Measurements from ENCODE around the gene CIP2A.

Gene CIP2A

GRCh38 chr3:108602249-108602934, 13.2 kb upstream of the CIP2A start:
- Histone ChIP-seq H3K4me2 (ENCODE audit: low read length) (no peak overlapping the region), H3K9ac (ENCODE audit: low read depth, low read length) (no peak overlapping the region), H3K9me3 (replicated peaks; ENCODE audit: low read length) (no peaks in the 10 kb centered on the region), H3K27me3 (ENCODE audit: control insufficient read depth, insufficient read depth, low read length) (no peaks in the 10 kb centered on the region), H3K4me3 (ENCODE audit: low read length) (no peak overlapping the region), H3K4me1 (ENCODE audit: control insufficient read depth, insufficient read depth, low read length) (peaks cover 12% of the 10 kb centered on the region), H3K36me3 (ENCODE audit: insufficient read depth, low read length) (no peaks in the 10 kb centered on the region)

- no peak overlapping the region for H3K9ac ChIP-seq (ENCODE audit: low read depth, low read length)
- no peaks in the 10 kb centered on the region for H3K9me3 ChIP-seq (replicated peaks; ENCODE audit: low read length)
- H3K4me2 ChIP-seq (ENCODE audit: low read length), result no peak overlapping the region
- H3K4me1 ChIP-seq (ENCODE audit: control insufficient read depth, insufficient read depth, low read length), result peaks cover 12% of the 10 kb centered on the region
- H3K27me3 ChIP-seq (ENCODE audit: control insufficient read depth, insufficient read depth, low read length), result no peaks in the 10 kb centered on the region
- no peaks in the 10 kb centered on the region for H3K36me3 ChIP-seq (ENCODE audit: insufficient read depth, low read length)
- no peak overlapping the region for H3K4me3 ChIP-seq (ENCODE audit: low read length)
These were observed 10.6 kb upstream of the CIP2A start for GRCh38 chr3:108599677-108600409.

GRCh38 chr3:108598375-108598774, 9.1 kb upstream of the CIP2A start:
- Histone ChIP-seq H3K27me3 (ENCODE audit: control insufficient read depth, insufficient read depth, low read length) (no peaks in the 10 kb centered on the region), H3K9me3 (replicated peaks; ENCODE audit: low read length) (no peaks in the 10 kb centered on the region), H3K9ac (ENCODE audit: low read depth, low read length) (no peak overlapping the region), H3K36me3 (ENCODE audit: insufficient read depth, low read length) (no peaks in the 10 kb centered on the region), H3K4me3 (ENCODE audit: low read length) (no peak overlapping the region), H3K4me2 (ENCODE audit: low read length) (no peak overlapping the region), H3K4me1 (ENCODE audit: control insufficient read depth, insufficient read depth, low read length) (peaks cover 3% of the 10 kb centered on the region)

- H3K27me3 ChIP-seq (ENCODE audit: control insufficient read depth, insufficient read depth, low read length), result no peaks in the 10 kb centered on the region
- no peak overlapping the region for H3K9ac ChIP-seq (ENCODE audit: low read depth, low read length)
- no peak overlapping the region for H3K4me3 ChIP-seq (ENCODE audit: low read length)
- H3K4me1 ChIP-seq (ENCODE audit: control insufficient read depth, insufficient read depth, low read length), result peaks cover 6% of the 10 kb centered on the region
- no peak overlapping the region for H3K4me2 ChIP-seq (ENCODE audit: low read length)
- H3K36me3 ChIP-seq (ENCODE audit: insufficient read depth, low read length), result no peaks in the 10 kb centered on the region
- no peaks in the 10 kb centered on the region for H3K9me3 ChIP-seq (replicated peaks; ENCODE audit: low read length)
These were observed 6.1 kb upstream of the CIP2A start for GRCh38 chr3:108595321-108595720.

- no peaks in the 10 kb centered on the region for H3K9me3 ChIP-seq (replicated peaks; ENCODE audit: low read length)
- no peaks in the 10 kb centered on the region for H3K36me3 ChIP-seq (ENCODE audit: insufficient read depth, low read length)
- peak overlapping the region; percentile 96 for H3K9ac ChIP-seq (ENCODE audit: low read depth, low read length)
- peak overlapping the region; percentile 83 for H3K4me2 ChIP-seq (ENCODE audit: low read length)
- peak overlapping the region; percentile 94 for H3K4me3 ChIP-seq (ENCODE audit: low read length)
- H3K4me1 ChIP-seq (ENCODE audit: control insufficient read depth, insufficient read depth, low read length), result peaks cover 24% of the 10 kb centered on the region
- no peaks in the 10 kb centered on the region for H3K27me3 ChIP-seq (ENCODE audit: control insufficient read depth, insufficient read depth, low read length)
These were observed 1.2 kb upstream of the CIP2A start for GRCh38 chr3:108590460-108590859.

- no peaks in the 10 kb centered on the region for H3K36me3 ChIP-seq (ENCODE audit: insufficient read depth, low read length)
- H3K4me1 ChIP-seq (ENCODE audit: control insufficient read depth, insufficient read depth, low read length), result peaks cover 24% of the 10 kb centered on the region
- H3K9ac ChIP-seq (ENCODE audit: low read depth, low read length), result peak overlapping the region; percentile 96
- H3K4me2 ChIP-seq (ENCODE audit: low read length), result peak overlapping the region; percentile 83
- no peaks in the 10 kb centered on the region for H3K27me3 ChIP-seq (ENCODE audit: control insufficient read depth, insufficient read depth, low read length)
- peak overlapping the region; percentile 94 for H3K4me3 ChIP-seq (ENCODE audit: low read length)
- H3K9me3 ChIP-seq (replicated peaks; ENCODE audit: low read length), result no peaks in the 10 kb centered on the region
These were observed 723 bp upstream of the CIP2A start for GRCh38 chr3:108589998-108590323.

GRCh38 chr3:108588601-108589000, 637 bp downstream of the CIP2A start:
- H3K4me2 ChIP-seq (ENCODE audit: low read length), result peak overlapping the region; percentile 83
- H3K4me1 ChIP-seq (ENCODE audit: control insufficient read depth, insufficient read depth, low read length), result peaks cover 24% of the 10 kb centered on the region
- H3K36me3 ChIP-seq (ENCODE audit: insufficient read depth, low read length), result no peaks in the 10 kb centered on the region
- H3K9me3 ChIP-seq (replicated peaks; ENCODE audit: low read length), result no peaks in the 10 kb centered on the region
- H3K27me3 ChIP-seq (ENCODE audit: control insufficient read depth, insufficient read depth, low read length), result no peaks in the 10 kb centered on the region
- peak overlapping the region; percentile 94 for H3K4me3 ChIP-seq (ENCODE audit: low read length)
- H3K9ac ChIP-seq (ENCODE audit: low read depth, low read length), result peak overlapping the region; percentile 96

GRCh38 chr3:108578064-108578463, 11.2 kb downstream of the CIP2A start:
- Histone ChIP-seq H3K27me3 (ENCODE audit: control insufficient read depth, insufficient read depth, low read length) (no peaks in the 10 kb centered on the region), H3K36me3 (ENCODE audit: insufficient read depth, low read length) (peaks cover 23% of the 10 kb centered on the region), H3K4me1 (ENCODE audit: control insufficient read depth, insufficient read depth, low read length) (no peaks in the 10 kb centered on the region), H3K4me3 (ENCODE audit: low read length) (no peak overlapping the region), H3K4me2 (ENCODE audit: low read length) (no peak overlapping the region), H3K9ac (ENCODE audit: low read depth, low read length) (no peak overlapping the region), H3K9me3 (replicated peaks; ENCODE audit: low read length) (no peaks in the 10 kb centered on the region)

GRCh38 chr3:108569336-108569735, 19.9 kb downstream of the CIP2A start:
- Histone ChIP-seq H3K9me3 (replicated peaks; ENCODE audit: low read length) (no peaks in the 10 kb centered on the region), H3K36me3 (ENCODE audit: insufficient read depth, low read length) (peaks cover 8% of the 10 kb centered on the region), H3K4me3 (ENCODE audit: low read length) (no peak overlapping the region), H3K4me2 (ENCODE audit: low read length) (no peak overlapping the region), H3K27me3 (ENCODE audit: control insufficient read depth, insufficient read depth, low read length) (no peaks in the 10 kb centered on the region), H3K4me1 (ENCODE audit: control insufficient read depth, insufficient read depth, low read length) (peaks cover 7% of the 10 kb centered on the region), H3K9ac (ENCODE audit: low read depth, low read length) (no peak overlapping the region)

- Histone ChIP-seq H3K27me3 (ENCODE audit: control insufficient read depth, insufficient read depth, low read length) (no peaks in the 10 kb centered on the region), H3K9me3 (replicated peaks; ENCODE audit: low read length) (no peaks in the 10 kb centered on the region), H3K4me1 (ENCODE audit: control insufficient read depth, insufficient read depth, low read length) (peaks cover 11% of the 10 kb centered on the region), H3K9ac (ENCODE audit: low read depth, low read length) (no peak overlapping the region), H3K4me2 (ENCODE audit: low read length) (no peak overlapping the region), H3K4me3 (ENCODE audit: low read length) (no peak overlapping the region), H3K36me3 (ENCODE audit: insufficient read depth, low read length) (peaks cover 11% of the 10 kb centered on the region)
These were observed 22.6 kb downstream of the CIP2A start for GRCh38 chr3:108566599-108566998.

- Histone ChIP-seq H3K4me2 (ENCODE audit: low read length) (no peak overlapping the region), H3K27me3 (ENCODE audit: control insufficient read depth, insufficient read depth, low read length) (no peaks in the 10 kb centered on the region), H3K36me3 (ENCODE audit: insufficient read depth, low read length) (peaks cover 19% of the 10 kb centered on the region), H3K9ac (ENCODE audit: low read depth, low read length) (no peak overlapping the region), H3K4me3 (ENCODE audit: low read length) (no peak overlapping the region), H3K4me1 (ENCODE audit: control insufficient read depth, insufficient read depth, low read length) (peaks cover 11% of the 10 kb centered on the region), H3K9me3 (replicated peaks; ENCODE audit: low read length) (no peaks in the 10 kb centered on the region)
These were observed 23.7 kb downstream of the CIP2A start for GRCh38 chr3:108565506-108565905.

GRCh38 chr3:108564564-108564963, 24.7 kb downstream of the CIP2A start:
- no peak overlapping the region for H3K9ac ChIP-seq (ENCODE audit: low read depth, low read length)
- H3K4me2 ChIP-seq (ENCODE audit: low read length), result peak overlapping the region; percentile 15
- H3K9me3 ChIP-seq (replicated peaks; ENCODE audit: low read length), result no peaks in the 10 kb centered on the region
- H3K27me3 ChIP-seq (ENCODE audit: control insufficient read depth, insufficient read depth, low read length), result no peaks in the 10 kb centered on the region
- peaks cover 11% of the 10 kb centered on the region for H3K4me1 ChIP-seq (ENCODE audit: control insufficient read depth, insufficient read depth, low read length)
- peaks cover 22% of the 10 kb centered on the region for H3K36me3 ChIP-seq (ENCODE audit: insufficient read depth, low read length)
- no peak overlapping the region for H3K4me3 ChIP-seq (ENCODE audit: low read length)
